ENCODE results near the gene ECSCR.

Gene ECSCR

GRCh38 chr5:139415869-139416268 is 46.7 kb downstream of the ECSCR start:
- ChIA-PET CTCF (interaction anchor here (2.6 kb wide), 1 partner anchor 98 kb away, joined by 9 read pairs; no protein-coding TSS in a partner anchor), POLR2A (interaction anchor here (0.5 kb wide), 1 partner anchor 33 kb away, joined by 5 read pairs; no protein-coding TSS in a partner anchor)
- H3K4me3 ChIP-seq (ENCODE audit: low read depth, low read length), result no peak overlapping the region
- H3K9me3 ChIP-seq (ENCODE audit: control insufficient read depth, insufficient read depth, low read depth, low read length), result no peaks in the 10 kb centered on the region
- H3K4me1 ChIP-seq (ENCODE audit: control insufficient read depth, insufficient read depth, low read length), result peaks cover 3% of the 10 kb centered on the region; the same call in 1 of the 2 replicates
- H3K36me3 ChIP-seq (ENCODE audit: control insufficient read depth in 2 of 2, insufficient read depth in 1 of 2, low read length in 2 of 2), result peaks cover 17 to 74% of the 10 kb centered on the region in 2 experiments
- no peak overlapping the region for H3K27ac ChIP-seq (ENCODE audit: extremely low read depth, low read depth, low read length)
- TF ChIP-seq ZNF394 (tag by site-specific recombination; IDR thresholded peaks at IDR 0.05; ENCODE audit: borderline replicate concordance) (no peak), ZFP3 (tag by site-specific recombination; IDR thresholded peaks at IDR 0.05; ENCODE audit: low read depth) (no peak), ZNF600 (tag by site-specific recombination; IDR thresholded peaks at IDR 0.05) (no peak)

- H3K4me3 ChIP-seq (ENCODE audit: low read depth, low read length), result no peak overlapping the region
- H3K4me1 ChIP-seq (ENCODE audit: control insufficient read depth, insufficient read depth, low read length), result peaks cover 3% of the 10 kb centered on the region; the same call in 1 of the 2 replicates
- peaks cover 13 to 69% of the 10 kb centered on the region in 2 experiments for H3K36me3 ChIP-seq (ENCODE audit: control insufficient read depth in 2 of 2, insufficient read depth in 1 of 2, low read length in 2 of 2)
- POLR2A ChIA-PET, result no interaction called here
- CTCF ChIA-PET, result interaction anchor here (0.6 to 2.6 kb wide), 3 partner anchors 13 to 365 kb away, joined by 3 to 9 read pairs (median 5); no protein-coding TSS in a partner anchor
- H3K9me3 ChIP-seq (ENCODE audit: control insufficient read depth, insufficient read depth, low read depth, low read length), result no peaks in the 10 kb centered on the region
- no peak overlapping the region for H3K27ac ChIP-seq (ENCODE audit: extremely low read depth, low read depth, low read length)
- TF ChIP-seq, protein P1, sequence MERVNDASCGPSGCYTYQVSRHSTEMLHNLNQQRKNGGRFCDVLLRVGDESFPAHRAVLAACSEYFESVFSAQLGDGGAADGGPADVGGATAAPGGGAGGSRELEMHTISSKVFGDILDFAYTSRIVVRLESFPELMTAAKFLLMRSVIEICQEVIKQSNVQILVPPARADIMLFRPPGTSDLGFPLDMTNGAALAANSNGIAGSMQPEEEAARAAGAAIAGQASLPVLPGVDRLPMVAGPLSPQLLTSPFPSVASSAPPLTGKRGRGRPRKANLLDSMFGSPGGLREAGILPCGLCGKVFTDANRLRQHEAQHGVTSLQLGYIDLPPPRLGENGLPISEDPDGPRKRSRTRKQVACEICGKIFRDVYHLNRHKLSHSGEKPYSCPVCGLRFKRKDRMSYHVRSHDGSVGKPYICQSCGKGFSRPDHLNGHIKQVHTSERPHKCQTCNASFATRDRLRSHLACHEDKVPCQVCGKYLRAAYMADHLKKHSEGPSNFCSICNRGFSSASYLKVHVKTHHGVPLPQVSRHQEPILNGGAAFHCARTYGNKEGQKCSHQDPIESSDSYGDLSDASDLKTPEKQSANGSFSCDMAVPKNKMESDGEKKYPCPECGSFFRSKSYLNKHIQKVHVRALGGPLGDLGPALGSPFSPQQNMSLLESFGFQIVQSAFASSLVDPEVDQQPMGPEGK (tag by site-specific recombination; IDR thresholded peaks at IDR 0.05), result no peak
- TF ChIP-seq ZNF837 (tag by site-specific recombination; IDR thresholded peaks at IDR 0.05) (no peak), YY1 (tag by site-specific recombination; IDR thresholded peaks at IDR 0.05) (no peak), BCL6B (tag by site-specific recombination; IDR thresholded peaks at IDR 0.05) (no peak), ZNF610 (tag by site-specific recombination; IDR thresholded peaks at IDR 0.05; ENCODE audit: borderline replicate concordance) (no peak), ZNF24 (tag by site-specific recombination; IDR thresholded peaks at IDR 0.05) (no peak), ZBTB1 (tag by site-specific recombination; IDR thresholded peaks at IDR 0.05) (no peak), ZNF133 (tag by site-specific recombination; IDR thresholded peaks at IDR 0.05) (no peak), ZNF155 (tag by site-specific recombination; IDR thresholded peaks at IDR 0.05) (no peak), TCF7L2 (IDR thresholded peaks at IDR 0.05; ENCODE audit: borderline replicate concordance, low read depth, low read length) (no peak), ZNF302 (tag by site-specific recombination; IDR thresholded peaks at IDR 0.05; ENCODE audit: low read depth) (no peak)
Observed at GRCh38 chr5:139415221-139415861, 47.2 kb downstream of the ECSCR start.

DNA sequence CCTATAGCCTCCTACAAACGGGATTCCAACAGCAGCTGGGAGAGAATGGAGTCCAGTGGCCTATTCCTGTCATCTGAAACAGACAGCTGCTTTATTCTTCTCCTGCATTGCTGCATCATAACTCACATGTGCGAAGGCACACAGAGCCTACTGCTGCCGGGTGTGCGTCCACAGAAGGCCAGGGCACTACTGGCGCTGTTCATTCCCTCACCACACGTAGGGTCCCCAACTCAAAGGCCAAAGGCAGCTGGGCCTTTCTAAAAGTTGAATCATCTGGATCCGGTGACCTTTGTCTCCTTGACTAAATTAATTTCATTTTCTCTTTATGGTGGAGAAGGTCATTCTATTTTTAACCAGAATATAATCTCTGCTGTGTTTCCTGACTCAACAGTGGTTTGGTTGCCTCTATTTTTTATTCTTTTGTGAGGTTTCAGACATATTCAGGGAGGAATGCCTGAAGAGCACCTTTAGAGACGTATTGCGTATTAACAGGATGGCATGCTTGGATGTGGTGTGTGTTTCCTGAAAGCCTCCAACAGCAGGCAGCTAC is 47.9 kb downstream of the ECSCR start:
- Histone ChIP-seq H3K4me3 (ENCODE audit: low read depth, low read length) (no peak overlapping the region), H3K4me1 (ENCODE audit: control insufficient read depth, insufficient read depth, low read length) (peaks cover 3% of the 10 kb centered on the region; the same call in 1 of the 2 replicates), H3K9me3 (ENCODE audit: control insufficient read depth, insufficient read depth, low read depth, low read length) (no peaks in the 10 kb centered on the region), H3K36me3 (ENCODE audit: control insufficient read depth in 2 of 2, insufficient read depth in 1 of 2, low read length in 2 of 2) (peaks cover 10 to 62% of the 10 kb centered on the region in 2 experiments), H3K27ac (ENCODE audit: extremely low read depth, low read depth, low read length) (no peak overlapping the region)
- ChIA-PET CTCF (interaction anchor here (0.6 to 2.6 kb wide), 7 partner anchors 8 to 459 kb away, joined by 3 to 9 read pairs (median 4); partner anchors contain the start of gene SPATA24), POLR2A (no interaction called here)
- TF ChIP-seq ZNF623 (tag by site-specific recombination; IDR thresholded peaks at IDR 0.05), result no peak
- TF ChIP-seq, protein P2, sequence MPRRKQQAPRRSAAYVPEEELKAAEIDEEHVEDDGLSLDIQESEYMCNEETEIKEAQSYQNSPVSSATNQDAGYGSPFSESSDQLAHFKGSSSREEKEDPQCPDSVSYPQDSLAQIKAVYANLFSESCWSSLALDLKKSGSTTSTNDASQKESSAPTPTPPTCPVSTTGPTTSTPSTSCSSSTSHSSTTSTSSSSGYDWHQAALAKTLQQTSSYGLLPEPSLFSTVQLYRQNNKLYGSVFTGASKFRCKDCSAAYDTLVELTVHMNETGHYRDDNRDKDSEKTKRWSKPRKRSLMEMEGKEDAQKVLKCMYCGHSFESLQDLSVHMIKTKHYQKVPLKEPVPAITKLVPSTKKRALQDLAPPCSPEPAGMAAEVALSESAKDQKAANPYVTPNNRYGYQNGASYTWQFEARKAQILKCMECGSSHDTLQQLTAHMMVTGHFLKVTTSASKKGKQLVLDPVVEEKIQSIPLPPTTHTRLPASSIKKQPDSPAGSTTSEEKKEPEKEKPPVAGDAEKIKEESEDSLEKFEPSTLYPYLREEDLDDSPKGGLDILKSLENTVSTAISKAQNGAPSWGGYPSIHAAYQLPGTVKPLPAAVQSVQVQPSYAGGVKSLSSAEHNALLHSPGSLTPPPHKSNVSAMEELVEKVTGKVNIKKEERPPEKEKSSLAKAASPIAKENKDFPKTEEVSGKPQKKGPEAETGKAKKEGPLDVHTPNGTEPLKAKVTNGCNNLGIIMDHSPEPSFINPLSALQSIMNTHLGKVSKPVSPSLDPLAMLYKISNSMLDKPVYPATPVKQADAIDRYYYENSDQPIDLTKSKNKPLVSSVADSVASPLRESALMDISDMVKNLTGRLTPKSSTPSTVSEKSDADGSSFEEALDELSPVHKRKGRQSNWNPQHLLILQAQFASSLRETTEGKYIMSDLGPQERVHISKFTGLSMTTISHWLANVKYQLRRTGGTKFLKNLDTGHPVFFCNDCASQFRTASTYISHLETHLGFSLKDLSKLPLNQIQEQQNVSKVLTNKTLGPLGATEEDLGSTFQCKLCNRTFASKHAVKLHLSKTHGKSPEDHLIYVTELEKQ (tag by site-specific recombination; IDR thresholded peaks at IDR 0.05; ENCODE audit: borderline replicate concordance), result no peak
- no peak for TF ChIP-seq ZSCAN5A (tag by site-specific recombination; IDR thresholded peaks at IDR 0.05)
- TF ChIP-seq SP3 (tag by site-specific recombination; IDR thresholded peaks at IDR 0.05), result no peak
- TF ChIP-seq ZBTB6 (tag by site-specific recombination; IDR thresholded peaks at IDR 0.05), result no peak
- TF ChIP-seq ZNF670 (tag by site-specific recombination; IDR thresholded peaks at IDR 0.05; ENCODE audit: low read depth), result no peak
- TF ChIP-seq ZNF585B (tag by site-specific recombination; IDR thresholded peaks at IDR 0.05), result no peak
